NT2/D1 (cell line): ENCODE results near the gene SEC24C.

Experiments used
- SUZ12 ChIP-seq: IDR thresholded peaks from 2 replicates; pipeline ENCODE4 v1.6.1; 2011; ENCODE audit not compliant: insufficient read length, insufficient read depth; ENCODE audit errors: extremely low read depth
- YY1 ChIP-seq: IDR thresholded peaks from 2 replicates; pipeline ENCODE4 v1.6.1; 2011; ENCODE audit not compliant: insufficient read length, insufficient read depth
- ZNF274 ChIP-seq: IDR thresholded peaks from 2 replicates; pipeline ENCODE4 v1.6.1; 2011; ENCODE audit warnings: mild to moderate bottlenecking, low read depth, low read length

DNA sequence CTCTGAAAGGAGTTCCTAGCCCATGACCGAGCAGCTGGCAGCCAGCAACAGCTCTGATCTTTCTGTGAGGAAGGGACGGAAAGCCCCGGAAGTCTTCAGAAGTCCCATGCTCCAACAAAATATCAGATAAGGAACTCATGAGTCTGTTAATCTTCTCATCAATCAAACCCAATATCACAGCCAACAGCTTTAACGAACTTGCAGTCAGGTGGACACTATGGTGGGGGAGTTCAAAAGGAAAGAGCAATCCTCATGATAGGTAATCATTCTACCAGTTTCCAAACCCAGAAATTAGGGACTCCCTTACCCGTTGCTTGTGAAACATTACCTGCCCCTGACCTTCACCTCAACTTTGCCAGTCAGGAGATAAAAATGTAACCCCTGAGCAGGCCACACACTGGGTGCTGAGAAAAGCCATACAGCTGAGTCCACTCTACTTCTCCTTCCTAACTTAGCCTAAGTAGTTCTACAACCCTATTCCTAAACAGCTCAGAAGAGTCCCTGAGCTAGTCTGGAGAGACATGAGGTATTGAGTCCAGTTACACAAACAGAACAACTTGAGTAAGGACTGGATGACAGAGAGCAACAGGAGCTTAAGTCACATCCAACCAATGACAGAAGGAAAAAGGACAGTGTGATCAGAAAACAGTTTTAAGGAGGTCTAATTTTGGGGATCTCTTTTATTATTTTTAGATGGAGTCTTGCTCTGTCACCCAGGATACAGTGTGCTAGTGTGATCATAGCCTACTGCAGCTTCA lies 65.1 kb downstream of the SEC24C start:
- no peak for TF ChIP-seq YY1
- no peak for TF ChIP-seq ZNF274
- no peak for TF ChIP-seq SUZ12
